Activated T-cell treated with anti-CD3 and anti-CD28 coated beads, Interleukin-2, amount 50 U/mL, for 72 hours (primary cell): Measurements from ENCODE around the gene COLEC11. TPM values are rescaled to one million over a fixed set of nuclear protein-coding genes. Genes with fewer than 3 reads are reported as not detected.
A peak's percentile ranks its signal among the peaks of the same experiment; 100 is the strongest.
"Not testable (repeated sequence)": the region's sequence is repeated elsewhere in the genome, so short reads cannot be mapped to it uniquely, and the experiment has no call there.

Experiments
- ATAC-seq, 2 donors: fragments of 150-1000 bp; cut with Tn5 transposase; replicated peaks in 1 of 2; 2 replicates each; pipeline ENCODE4 v1.10.0; 2021; ENCODE audit warnings: moderate library complexity in 2 of 2, mild to moderate bottlenecking in 1 of 2
- DNase-seq, 2 donors: peaks; one replicate each; pipeline ENCODE4 v3.0.0; 2021 to 2022; ENCODE audit warnings: mixed read lengths in 1 of 2
- H3K27ac Mint-ChIP-seq: one replicate; pipeline ENCODE4 v1.8.0; 2022; ENCODE audit warnings: mild to moderate bottlenecking, moderate library complexity, mixed read lengths
- H3K27me3 Mint-ChIP-seq: one replicate; pipeline ENCODE4 v1.8.0; 2022; ENCODE audit warnings: low read depth, mixed read lengths
- H3K36me3 Mint-ChIP-seq, 2 donors: one replicate each; pipeline ENCODE4 v1.8.0; 2022; ENCODE audit warnings: mixed read lengths in 2 of 2, mild to moderate bottlenecking in 1 of 2; ENCODE audit not compliant: insufficient read depth in 2 of 2
- H3K4me1 Mint-ChIP-seq: one replicate; pipeline ENCODE4 v1.8.0; 2022; ENCODE audit warnings: low read depth, mixed read lengths
- H3K4me3 Mint-ChIP-seq, 2 donors: one replicate each; pipeline ENCODE4 v1.8.0; 2022; ENCODE audit warnings: mild to moderate bottlenecking in 2 of 2, mixed read lengths in 2 of 2, moderate library complexity in 2 of 2
- H3K9me3 Mint-ChIP-seq, 2 donors: one replicate each; pipeline ENCODE4 v1.8.0; 2022; ENCODE audit warnings: mixed read lengths in 2 of 2
- total RNA-seq, 2 donors: library from RNA; stranded (reverse); gene quantifications; one replicate each; pipeline ENCODE4 v1.2.3, GENCODE V29; 2022

The COLEC11 gene
- total RNA-seq, 2 donors from 2014 or later = 0.21 to 0.41 TPM

- DNase-seq (no peak), ATAC-seq (no peak)
- Mint-ChIP-seq H3K36me3 (no peaks in the 10 kb centered on the region), H3K4me1 (peaks cover 7% of the 10 kb centered on the region), H3K27me3 (peaks cover 5% of the 10 kb centered on the region), H3K27ac (no peak overlapping the region), H3K4me3 (no peak overlapping the region), H3K9me3 (no peaks in the 10 kb centered on the region)
Observed at GRCh38 chr2:3603536-3604206, 8.8 kb downstream of the COLEC11 start.

GRCh38 chr2:3604207-3604877, 9.4 kb downstream of the COLEC11 start:
- Mint-ChIP-seq H3K27me3 (no peaks in the 10 kb centered on the region), H3K4me3 (no peak overlapping the region), H3K9me3 (no peaks in the 10 kb centered on the region), H3K27ac (no peak overlapping the region), H3K36me3 (no peaks in the 10 kb centered on the region), H3K4me1 (peaks cover 11% of the 10 kb centered on the region)
- DNase-seq = no peak
- no peak for ATAC-seq

- Mint-ChIP-seq H3K27me3 (no peaks in the 10 kb centered on the region), H3K27ac (no peak overlapping the region), H3K9me3 (no peaks in the 10 kb centered on the region), H3K4me3 (peak overlapping the region; percentile 61 to 68), H3K36me3 (no peaks in the 10 kb centered on the region), H3K4me1 (peaks cover 11% of the 10 kb centered on the region)
- DNase-seq (peak; percentile 50 to 77), ATAC-seq (peak; percentile 71 to 75)
Observed at GRCh38 chr2:3604991-3605961, 10.4 kb downstream of the COLEC11 start.

DNA sequence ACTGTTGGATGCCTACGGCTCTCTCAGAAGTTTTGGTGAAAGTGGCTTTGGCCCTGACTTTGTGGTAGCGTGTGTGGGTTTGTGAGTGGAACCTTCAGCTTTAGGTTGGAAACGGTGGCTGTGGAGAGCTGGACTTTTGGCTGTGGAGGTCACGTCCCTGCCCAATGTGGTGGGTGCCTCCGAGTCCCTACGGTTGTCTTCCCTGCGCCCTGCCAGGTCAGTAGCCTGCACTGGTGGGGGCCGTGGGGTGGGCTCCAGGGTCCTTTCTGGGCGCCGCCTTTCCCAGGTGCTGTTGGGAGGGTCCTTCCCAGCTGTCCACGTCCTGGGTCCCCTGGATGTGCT, 11.1 kb downstream of the COLEC11 start:
- Mint-ChIP-seq H3K27me3 (peaks cover under 1% of the 10 kb centered on the region), H3K9me3 (no peaks in the 10 kb centered on the region), H3K27ac (no peak overlapping the region), H3K36me3 (no peaks in the 10 kb centered on the region), H3K4me3 (peak overlapping the region; percentile 61 to 68), H3K4me1 (peaks cover 11% of the 10 kb centered on the region)
- DNase-seq = no peak
- no peak for ATAC-seq

DNA sequence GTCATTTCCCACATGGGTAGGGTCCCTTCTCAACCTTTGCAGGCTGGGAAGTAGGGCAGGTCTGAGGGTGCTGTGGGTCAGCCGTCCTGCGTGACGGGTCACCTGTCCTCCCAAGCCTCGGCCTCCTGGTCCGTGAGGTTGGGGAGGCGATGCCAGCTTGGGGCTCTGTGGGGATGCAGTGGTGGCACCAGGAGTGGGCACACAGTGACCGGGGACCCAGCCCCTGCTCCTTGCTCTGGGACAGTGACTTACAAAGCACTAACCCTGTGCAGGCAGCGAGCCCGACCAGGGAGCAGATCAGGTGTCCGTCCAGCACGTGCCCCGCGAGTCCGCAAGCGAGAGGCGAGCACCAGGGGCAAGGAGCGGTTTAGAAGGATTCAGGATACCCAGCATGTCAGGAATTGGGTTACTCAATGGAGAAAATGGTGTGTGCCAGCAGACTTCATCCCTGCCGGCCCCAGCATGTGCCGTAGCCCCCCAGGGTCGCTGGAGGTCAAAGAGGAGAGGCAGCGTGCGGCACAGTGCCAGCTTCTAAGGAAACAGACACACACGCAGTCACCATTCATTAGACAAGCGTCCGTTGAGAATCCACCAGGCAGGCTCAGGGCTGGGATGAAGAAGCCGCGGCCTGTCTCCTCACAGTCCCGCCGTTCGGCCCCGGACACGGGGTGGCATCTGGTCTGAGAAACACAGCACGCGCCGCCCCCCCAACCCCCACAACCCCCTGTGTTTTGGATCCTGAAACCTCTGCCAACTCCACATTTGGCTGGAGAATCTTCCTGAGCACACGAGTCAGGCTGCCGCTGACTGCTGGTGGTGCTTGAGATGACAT, 11.7 kb downstream of the COLEC11 start:
- DNase-seq = no peak
- no peak for ATAC-seq
- no peak overlapping the region for H3K27ac Mint-ChIP-seq
- no peaks in the 10 kb centered on the region for H3K9me3 Mint-ChIP-seq
- no peak overlapping the region for H3K4me3 Mint-ChIP-seq
- no peaks in the 10 kb centered on the region for H3K36me3 Mint-ChIP-seq
- peaks cover 6% of the 10 kb centered on the region for H3K27me3 Mint-ChIP-seq
- H3K4me1 Mint-ChIP-seq = peaks cover 11% of the 10 kb centered on the region

GRCh38 chr2:3608373-3609278, 13.7 kb downstream of the COLEC11 start:
- Mint-ChIP-seq H3K4me1 (peaks cover 11% of the 10 kb centered on the region), H3K27me3 (peaks cover 6% of the 10 kb centered on the region), H3K4me3 (peak overlapping the region in 1 of 2 donors; percentile 17), H3K36me3 (peaks cover 0 to 2% of the 10 kb centered on the region in 2 donors), H3K9me3 (no peaks in the 10 kb centered on the region), H3K27ac (no peak overlapping the region)
- DNase-seq (no peak), ATAC-seq (no peak)

- not testable (repeated sequence) for H3K9me3 Mint-ChIP-seq, DNase-seq, H3K27ac Mint-ChIP-seq, H3K36me3 Mint-ChIP-seq, ATAC-seq, H3K27me3 Mint-ChIP-seq
- Mint-ChIP-seq H3K4me1 (peaks cover 11% of the 10 kb centered on the region), H3K4me3 (peak overlapping the region in 1 of 2 donors; percentile 17)
Observed at GRCh38 chr2:3609279-3609673, 14.4 kb downstream of the COLEC11 start.

DNA sequence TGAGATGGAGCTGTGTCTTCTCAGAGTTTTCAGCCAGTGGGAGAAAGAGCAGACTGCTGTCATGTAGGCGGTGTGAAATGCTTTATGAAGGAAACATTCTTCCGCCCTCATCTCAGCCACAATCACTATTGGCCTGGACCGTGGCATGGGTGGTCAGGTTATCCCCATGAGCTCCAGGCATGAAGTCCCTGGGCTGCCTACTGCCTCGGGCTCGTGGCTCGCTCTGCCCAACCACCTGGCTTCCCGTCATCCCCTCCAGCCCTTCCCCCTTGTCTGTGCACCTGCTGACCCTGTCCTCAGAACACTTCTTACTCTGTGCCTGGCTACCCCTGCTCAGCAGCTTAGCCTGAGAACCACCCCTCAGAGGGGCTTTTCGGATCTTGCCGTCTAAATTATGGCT, 15.5 kb downstream of the COLEC11 start:
- no peak for DNase-seq
- Mint-ChIP-seq H3K9me3 (no peaks in the 10 kb centered on the region), H3K27ac (no peak overlapping the region), H3K27me3 (peaks cover 6% of the 10 kb centered on the region), H3K4me1 (peaks cover 7% of the 10 kb centered on the region), H3K36me3 (peaks cover 3 to 4% of the 10 kb centered on the region in 2 donors), H3K4me3 (no peak overlapping the region)
- no peak for ATAC-seq

GRCh38 chr2:3610881-3611505, 16.1 kb downstream of the COLEC11 start:
- Mint-ChIP-seq H3K27ac (no peak overlapping the region), H3K4me3 (no peak overlapping the region), H3K9me3 (no peaks in the 10 kb centered on the region), H3K4me1 (peaks cover 7% of the 10 kb centered on the region), H3K36me3 (peaks cover 3 to 4% of the 10 kb centered on the region in 2 donors), H3K27me3 (peaks cover 6% of the 10 kb centered on the region)
- ATAC-seq (no peak), DNase-seq (no peak)

DNA sequence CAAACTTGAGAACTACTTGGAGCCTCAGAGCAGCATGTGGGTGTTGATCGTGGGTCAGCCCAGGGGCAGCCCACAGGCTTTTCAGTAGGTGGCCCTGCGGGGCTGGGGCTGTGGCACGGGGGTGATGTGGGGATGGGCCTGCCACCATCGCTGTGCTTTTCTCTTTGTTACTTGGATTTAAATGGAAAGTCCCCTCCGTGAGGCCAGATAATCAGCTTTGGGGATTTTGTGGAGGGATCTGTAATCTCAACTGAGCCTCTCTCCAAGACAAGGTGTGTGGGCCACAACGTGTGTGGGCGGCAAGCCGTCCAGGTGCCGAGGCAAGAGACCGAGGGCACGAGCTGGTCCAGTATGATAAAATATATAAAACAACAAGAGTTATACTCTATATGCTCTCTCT, 16.7 kb downstream of the COLEC11 start:
- Mint-ChIP-seq H3K27me3 (peaks cover 6% of the 10 kb centered on the region), H3K9me3 (peaks cover 0 to 2% of the 10 kb centered on the region in 2 donors), H3K4me3 (no peak overlapping the region), H3K36me3 (peaks cover 3 to 4% of the 10 kb centered on the region in 2 donors), H3K27ac (no peak overlapping the region), H3K4me1 (peaks cover 7% of the 10 kb centered on the region)
- DNase-seq (no peak), ATAC-seq (no peak)

- ATAC-seq (no peak), DNase-seq (no peak)
- H3K4me1 Mint-ChIP-seq = peaks cover 7% of the 10 kb centered on the region
- H3K9me3 Mint-ChIP-seq = peaks cover 1 to 5% of the 10 kb centered on the region in 2 donors
- peaks cover 6% of the 10 kb centered on the region for H3K27me3 Mint-ChIP-seq
- H3K27ac Mint-ChIP-seq = no peak overlapping the region
- no peak overlapping the region for H3K4me3 Mint-ChIP-seq
- peaks cover 3 to 4% of the 10 kb centered on the region in 2 donors for H3K36me3 Mint-ChIP-seq
Observed at GRCh38 chr2:3612639-3613523, 18.0 kb downstream of the COLEC11 start.
